ENCODE results near the gene CSTPP1.

The CSTPP1 gene

GRCh38 chr11:47161890-47162289 lies 225.3 kb downstream of the CSTPP1 start:
- no peak for DNase-seq (ENCODE audit: low spot score)

- no peak for DNase-seq (ENCODE audit: low spot score)
Observed at GRCh38 chr11:47162426-47162825, 225.9 kb downstream of the CSTPP1 start.

GRCh38 chr11:47163193-47163592 lies 226.6 kb downstream of the CSTPP1 start:
- no peak for DNase-seq (ENCODE audit: low spot score)

- DNase-seq (ENCODE audit: low spot score) = no peak
Observed at GRCh38 chr11:47163898-47164297, 227.3 kb downstream of the CSTPP1 start.

- DNase-seq (ENCODE audit: low spot score) = no peak
Observed at GRCh38 chr11:47164321-47164720, 227.8 kb downstream of the CSTPP1 start.

- DNase-seq (ENCODE audit: low spot score) = no peak
Observed at GRCh38 chr11:47165253-47165840, 228.8 kb downstream of the CSTPP1 start.

- DNase-seq (ENCODE audit: low spot score) = no peak
Observed at GRCh38 chr11:47166368-47166767, 229.8 kb downstream of the CSTPP1 start.

GRCh38 chr11:47171061-47171838 lies 234.7 kb downstream of the CSTPP1 start:
- DNase-seq (ENCODE audit: low spot score) = no peak

- DNase-seq (ENCODE audit: low spot score) = peak; percentile 81
Observed at GRCh38 chr11:47171856-47172255, 235.3 kb downstream of the CSTPP1 start.

- no peak for DNase-seq (ENCODE audit: low spot score)
Observed at GRCh38 chr11:47172740-47173336, 236.3 kb downstream of the CSTPP1 start.

- no peak for DNase-seq (ENCODE audit: low spot score)
Observed at GRCh38 chr11:47175746-47176327, 239.3 kb downstream of the CSTPP1 start.

GRCh38 chr11:47176328-47177228 lies 240.0 kb downstream of the CSTPP1 start, which contains the start of gene ARFGAP2:
TSS of gene ARFGAP2 (minus strand) at chr11:47176879. CDS start at chr11:47176853, 26 bp downstream.
- peak; percentile 99 for DNase-seq (ENCODE audit: low spot score)

GRCh38 chr11:47177229-47177845 lies 240.8 kb downstream of the CSTPP1 start:
- DNase-seq (ENCODE audit: low spot score) = peak; percentile 66

GRCh38 chr11:47177846-47178245 lies 241.3 kb downstream of the CSTPP1 start:
- DNase-seq (ENCODE audit: low spot score) = no peak

- DNase-seq (ENCODE audit: low spot score) = no peak
Observed at GRCh38 chr11:47178316-47178715, 241.8 kb downstream of the CSTPP1 start.

- DNase-seq (ENCODE audit: low spot score) = no peak
Observed at GRCh38 chr11:47178737-47179654, 242.4 kb downstream of the CSTPP1 start.

- peak; percentile 69 for DNase-seq (ENCODE audit: low spot score)
Observed at GRCh38 chr11:47179655-47179991, 243.1 kb downstream of the CSTPP1 start.

- no peak for DNase-seq (ENCODE audit: low spot score)
Observed at GRCh38 chr11:47180006-47180787, 243.6 kb downstream of the CSTPP1 start.

- no peak for DNase-seq (ENCODE audit: low spot score)
Observed at GRCh38 chr11:47181271-47181670, 244.7 kb downstream of the CSTPP1 start.

- DNase-seq (ENCODE audit: low spot score) = no peak
Observed at GRCh38 chr11:47182380-47182779, 245.8 kb downstream of the CSTPP1 start.
